Measurements from ENCODE around the gene CDKL2. TPM values are rescaled to one million over a fixed set of nuclear protein-coding genes. Genes with fewer than 3 reads are reported as not detected.
A peak's percentile ranks its signal among the peaks of the same experiment; 100 is the strongest.

CDKL2 gene
- total and polyA plus RNA-seq, 5 donors from 2014 or later = 0.07 to 1.1 (median 0.32) TPM

DNA sequence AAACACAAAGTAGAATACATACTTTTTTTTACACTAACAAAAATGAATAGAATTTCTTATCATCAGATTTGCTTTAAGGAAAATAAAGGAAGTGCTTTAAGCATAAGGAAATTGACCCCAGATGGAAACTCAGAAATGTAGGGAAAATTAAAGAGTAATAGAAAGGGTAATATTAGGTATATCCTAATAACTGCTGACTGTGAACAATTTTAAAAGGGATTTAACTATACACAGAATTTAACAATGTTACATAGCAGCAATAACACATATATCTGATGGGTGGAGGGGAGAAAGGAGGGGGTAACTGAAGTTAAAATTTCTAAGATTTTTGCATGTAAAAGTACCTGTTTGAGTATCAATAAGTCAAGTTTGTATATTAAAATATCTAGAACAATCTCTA, 8.6 kb downstream of the CDKL2 start:
- Histone ChIP-seq H3K9me3 (ENCODE audit: control insufficient read depth in 2 of 2, low read length in 2 of 2) (no peaks in the 10 kb centered on the region), H3K4me3 (ENCODE audit: low read depth, low read length) (no peak overlapping the region), H3K27ac (ENCODE audit: insufficient read depth, low read length, poor library complexity, severe bottlenecking) (no peak overlapping the region), H3K27me3 (ENCODE audit: control insufficient read depth, insufficient read depth, low read length) (no peaks in the 10 kb centered on the region), H3K4me1 (ENCODE audit: control insufficient read depth, insufficient read depth, low read length, poor library complexity, severe bottlenecking) (no peaks in the 10 kb centered on the region), H3K36me3 (ENCODE audit: control insufficient read depth, insufficient read depth, low read length) (no peaks in the 10 kb centered on the region)
- DNase-seq (no peak), ATAC-seq (ENCODE audit: low read depth in 2 of 2) (no peak)
- H3K27me3 Mint-ChIP-seq = no peaks in the 10 kb centered on the region
- H3K36me3 Mint-ChIP-seq = no peaks in the 10 kb centered on the region
- H3K27ac Mint-ChIP-seq = no peak overlapping the region
- no peaks in the 10 kb centered on the region for H3K9me3 Mint-ChIP-seq
- no peaks in the 10 kb centered on the region for H3K4me1 Mint-ChIP-seq
- H3K4me3 Mint-ChIP-seq = no peak overlapping the region

DNA sequence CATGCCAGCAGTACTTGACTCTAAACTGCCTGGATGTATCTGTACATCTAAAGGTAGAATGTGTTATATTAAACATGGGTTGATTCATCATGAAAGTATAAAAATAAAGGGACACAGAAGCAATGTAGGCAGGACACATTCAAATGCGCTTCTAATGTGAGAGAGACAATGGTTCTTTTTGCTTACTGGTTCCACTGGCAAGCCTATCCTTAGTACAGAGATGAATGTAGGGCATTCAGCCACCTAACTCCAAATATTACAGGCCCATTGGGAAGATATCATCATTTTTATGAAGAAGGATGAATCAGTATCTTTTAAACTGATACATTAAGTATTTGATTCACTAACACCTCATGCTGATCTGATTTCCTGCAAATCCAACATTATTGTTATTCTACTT, 18.0 kb downstream of the CDKL2 start:
- peaks cover 9% of the 10 kb centered on the region for H3K27me3 Mint-ChIP-seq
- Histone ChIP-seq H3K4me1 (ENCODE audit: control insufficient read depth, insufficient read depth, low read length, poor library complexity, severe bottlenecking) (no peaks in the 10 kb centered on the region), H3K36me3 (ENCODE audit: control insufficient read depth, insufficient read depth, low read length) (no peaks in the 10 kb centered on the region), H3K4me3 (ENCODE audit: low read depth, low read length) (no peak overlapping the region), H3K27me3 (ENCODE audit: control insufficient read depth, insufficient read depth, low read length) (no peaks in the 10 kb centered on the region), H3K27ac (ENCODE audit: insufficient read depth, low read length, poor library complexity, severe bottlenecking) (no peak overlapping the region), H3K9me3 (ENCODE audit: control insufficient read depth in 2 of 2, low read length in 2 of 2) (no peaks in the 10 kb centered on the region)
- peaks cover 0 to 2% (median 0%) of the 10 kb centered on the region in 7 donors for H3K9me3 Mint-ChIP-seq
- no peaks in the 10 kb centered on the region for H3K4me1 Mint-ChIP-seq
- H3K36me3 Mint-ChIP-seq = peaks cover 3% of the 10 kb centered on the region
- DNase-seq (no peak), ATAC-seq (ENCODE audit: low read depth in 2 of 2) (no peak)
- H3K4me3 Mint-ChIP-seq = no peak overlapping the region
- no peak overlapping the region for H3K27ac Mint-ChIP-seq

DNA sequence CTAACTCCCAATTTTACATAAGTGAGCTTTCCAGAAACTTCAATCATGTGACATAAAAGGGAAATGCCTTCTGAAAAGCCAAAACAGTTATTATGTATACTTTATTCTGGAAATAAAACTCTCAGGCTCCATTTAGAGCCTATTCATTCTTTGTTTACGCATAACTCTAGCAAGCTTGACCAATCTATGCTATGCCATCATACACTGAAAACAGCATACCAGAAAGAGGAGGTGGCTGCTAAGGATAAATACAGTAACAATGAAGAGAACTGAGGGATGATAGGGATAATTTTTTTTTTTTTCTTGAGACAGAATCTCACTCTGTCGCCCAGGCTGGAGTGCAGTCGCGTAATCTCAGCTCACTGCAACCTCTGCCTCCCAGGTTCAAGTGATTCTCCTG, 24.4 kb downstream of the CDKL2 start:
- Mint-ChIP-seq H3K4me3 (no peak overlapping the region), H3K27me3 (no peaks in the 10 kb centered on the region)
- ATAC-seq (ENCODE audit: low read depth in 2 of 2) = no peak

DNA sequence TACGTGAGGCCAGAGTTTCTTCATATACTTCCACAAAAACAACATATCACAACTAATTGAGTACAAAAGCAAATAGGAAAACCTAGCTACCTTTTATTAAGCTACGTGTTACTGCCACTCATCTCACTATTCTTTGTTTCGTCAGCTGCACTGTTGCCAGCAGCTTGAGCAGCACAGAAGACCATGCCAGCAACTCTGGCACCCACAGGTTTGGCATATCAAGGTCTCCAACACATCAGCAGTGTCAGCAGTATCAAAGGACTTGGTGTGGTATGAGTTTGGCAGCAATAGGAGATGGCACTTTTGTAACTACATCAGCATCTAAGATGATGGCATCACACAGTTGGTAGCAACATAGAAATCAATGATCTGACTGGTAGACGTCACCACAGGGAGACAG, 30.7 kb downstream of the CDKL2 start:
- ATAC-seq (ENCODE audit: low read depth in 2 of 2) (no peak), DNase-seq (no peak)
- Histone ChIP-seq H3K36me3 (ENCODE audit: control insufficient read depth, insufficient read depth, low read length) (no peaks in the 10 kb centered on the region), H3K27ac (ENCODE audit: insufficient read depth, low read length, poor library complexity, severe bottlenecking) (no peak overlapping the region), H3K27me3 (ENCODE audit: control insufficient read depth, insufficient read depth, low read length) (no peaks in the 10 kb centered on the region), H3K4me3 (ENCODE audit: low read depth, low read length) (no peak overlapping the region), H3K9me3 (ENCODE audit: control insufficient read depth in 2 of 2, low read length in 2 of 2) (no peaks in the 10 kb centered on the region), H3K4me1 (ENCODE audit: control insufficient read depth, insufficient read depth, low read length, poor library complexity, severe bottlenecking) (no peaks in the 10 kb centered on the region)
- no peaks in the 10 kb centered on the region for H3K9me3 Mint-ChIP-seq
- H3K36me3 Mint-ChIP-seq = peaks cover 3% of the 10 kb centered on the region
- H3K27me3 Mint-ChIP-seq = no peaks in the 10 kb centered on the region
- H3K4me1 Mint-ChIP-seq = peaks cover 0 to 10% (median 5%) of the 10 kb centered on the region in 4 donors
- no peak overlapping the region for H3K4me3 Mint-ChIP-seq
- H3K27ac Mint-ChIP-seq = no peak overlapping the region

More for the DNA sequence above, 24.4 kb downstream of the CDKL2 start:
- Histone ChIP-seq H3K36me3 (ENCODE audit: control insufficient read depth, insufficient read depth, low read length) (no peaks in the 10 kb centered on the region), H3K27ac (ENCODE audit: insufficient read depth, low read length, poor library complexity, severe bottlenecking) (no peak overlapping the region), H3K27me3 (ENCODE audit: control insufficient read depth, insufficient read depth, low read length) (no peaks in the 10 kb centered on the region), H3K4me1 (ENCODE audit: control insufficient read depth, insufficient read depth, low read length, poor library complexity, severe bottlenecking) (no peaks in the 10 kb centered on the region), H3K4me3 (ENCODE audit: low read depth, low read length) (no peak overlapping the region), H3K9me3 (ENCODE audit: control insufficient read depth in 2 of 2, low read length in 2 of 2) (no peaks in the 10 kb centered on the region)
- Mint-ChIP-seq H3K9me3 (peaks cover 0 to 2% (median 0%) of the 10 kb centered on the region in 7 donors), H3K4me1 (peaks cover 0 to 4% (median 0%) of the 10 kb centered on the region in 4 donors), H3K36me3 (peaks cover 3% of the 10 kb centered on the region), H3K27ac (no peak overlapping the region)
- no peak for DNase-seq

DNA sequence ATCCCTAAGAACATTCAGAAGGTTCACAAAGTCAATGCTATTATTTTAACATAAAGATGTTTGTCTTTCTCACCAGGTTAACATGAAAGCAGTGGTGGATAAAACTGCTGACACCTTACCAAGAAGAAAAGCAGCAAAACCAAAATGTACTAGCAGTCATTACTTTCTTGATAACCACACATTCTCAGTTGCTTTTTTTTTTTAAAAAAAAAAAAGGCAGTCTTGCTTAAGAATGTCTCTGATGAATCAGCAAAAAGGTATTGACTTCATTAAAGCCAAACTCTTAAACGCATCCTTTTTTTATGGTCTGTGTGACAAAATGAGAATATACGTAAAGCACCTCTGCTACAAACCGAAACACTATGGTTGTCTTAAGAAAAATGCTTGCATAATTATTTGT, 31.9 kb downstream of the CDKL2 start:
- Mint-ChIP-seq H3K4me1 (peaks cover 0 to 10% (median 5%) of the 10 kb centered on the region in 4 donors), H3K27me3 (no peaks in the 10 kb centered on the region), H3K36me3 (peaks cover 3% of the 10 kb centered on the region), H3K27ac (no peak overlapping the region), H3K9me3 (no peaks in the 10 kb centered on the region), H3K4me3 (peak overlapping the region in 1 of 4 donors; percentile 58)
- no peaks in the 10 kb centered on the region for H3K9me3 ChIP-seq (ENCODE audit: control insufficient read depth in 2 of 2, low read length in 2 of 2)
- no peaks in the 10 kb centered on the region for H3K4me1 ChIP-seq (ENCODE audit: control insufficient read depth, insufficient read depth, low read length, poor library complexity, severe bottlenecking)
- no peak overlapping the region for H3K27ac ChIP-seq (ENCODE audit: insufficient read depth, low read length, poor library complexity, severe bottlenecking)
- H3K36me3 ChIP-seq (ENCODE audit: control insufficient read depth, insufficient read depth, low read length) = no peaks in the 10 kb centered on the region
- ATAC-seq (ENCODE audit: low read depth in 2 of 2) (no peak), DNase-seq (peak in 2 of 3 donors; percentile 8 to 58)
- H3K4me3 ChIP-seq (ENCODE audit: low read depth, low read length) = peak overlapping the region; percentile 6
- H3K27me3 ChIP-seq (ENCODE audit: control insufficient read depth, insufficient read depth, low read length) = no peaks in the 10 kb centered on the region

DNA sequence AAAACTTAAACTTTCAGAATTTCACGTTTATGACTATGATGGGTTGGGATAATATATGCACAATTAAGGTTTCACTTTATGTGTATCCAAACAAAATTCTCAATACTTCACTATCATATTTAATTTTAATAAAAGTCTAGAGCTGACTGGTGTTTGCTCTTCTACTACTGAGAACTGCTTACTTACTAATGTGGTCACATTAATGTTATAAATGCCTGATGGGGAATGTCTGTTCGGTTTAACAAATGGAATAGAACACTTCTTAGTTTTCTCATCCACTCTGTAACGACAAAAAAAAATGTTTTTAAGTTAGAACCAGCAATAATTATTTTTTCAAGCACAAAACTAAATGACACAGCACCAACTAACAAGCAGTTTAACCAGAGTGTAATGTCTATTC, 34.3 kb downstream of the CDKL2 start:
- H3K4me3 ChIP-seq (ENCODE audit: low read depth, low read length) = no peak overlapping the region
- no peaks in the 10 kb centered on the region for H3K9me3 ChIP-seq (ENCODE audit: control insufficient read depth in 2 of 2, low read length in 2 of 2)
- no peaks in the 10 kb centered on the region for H3K36me3 ChIP-seq (ENCODE audit: control insufficient read depth, insufficient read depth, low read length)
- Mint-ChIP-seq H3K4me3 (no peak overlapping the region), H3K27ac (no peak overlapping the region), H3K4me1 (peaks cover 0 to 10% (median 5%) of the 10 kb centered on the region in 4 donors), H3K9me3 (no peaks in the 10 kb centered on the region), H3K27me3 (no peaks in the 10 kb centered on the region), H3K36me3 (peaks cover 3% of the 10 kb centered on the region)
- ATAC-seq (ENCODE audit: low read depth in 2 of 2) (no peak), DNase-seq (no peak)
- H3K27me3 ChIP-seq (ENCODE audit: control insufficient read depth, insufficient read depth, low read length) = no peaks in the 10 kb centered on the region
- H3K27ac ChIP-seq (ENCODE audit: insufficient read depth, low read length, poor library complexity, severe bottlenecking) = no peak overlapping the region
- no peaks in the 10 kb centered on the region for H3K4me1 ChIP-seq (ENCODE audit: control insufficient read depth, insufficient read depth, low read length, poor library complexity, severe bottlenecking)

DNA sequence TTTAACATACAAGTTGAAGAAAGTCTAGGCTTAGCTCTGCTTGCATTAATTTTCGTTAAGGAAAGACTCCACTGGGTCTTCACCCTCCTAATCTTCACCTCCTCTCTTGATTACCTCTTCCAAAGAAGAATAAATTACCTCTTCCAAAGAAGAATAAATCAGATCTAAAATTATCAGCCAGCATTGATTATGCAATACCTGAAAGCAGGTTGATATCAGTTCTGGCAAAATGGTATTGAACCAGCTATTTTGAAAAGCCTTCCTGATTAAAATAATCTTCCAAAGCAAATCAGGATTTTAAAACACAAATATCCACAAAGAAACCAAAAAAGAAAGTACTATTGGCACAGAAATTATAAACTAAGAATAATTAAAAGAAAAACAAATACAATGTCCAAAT, 36.9 kb downstream of the CDKL2 start:
- H3K27ac ChIP-seq (ENCODE audit: insufficient read depth, low read length, poor library complexity, severe bottlenecking) = no peak overlapping the region
- no peaks in the 10 kb centered on the region for H3K9me3 ChIP-seq (ENCODE audit: control insufficient read depth in 2 of 2, low read length in 2 of 2)
- DNase-seq = no peak
- H3K9me3 Mint-ChIP-seq = no peaks in the 10 kb centered on the region
- H3K27me3 Mint-ChIP-seq = no peaks in the 10 kb centered on the region
- no peaks in the 10 kb centered on the region for H3K27me3 ChIP-seq (ENCODE audit: control insufficient read depth, insufficient read depth, low read length)
- no peak overlapping the region for H3K4me3 Mint-ChIP-seq
- H3K27ac Mint-ChIP-seq = no peak overlapping the region
- H3K4me1 ChIP-seq (ENCODE audit: control insufficient read depth, insufficient read depth, low read length, poor library complexity, severe bottlenecking) = no peaks in the 10 kb centered on the region
- no peaks in the 10 kb centered on the region for H3K36me3 Mint-ChIP-seq
- H3K36me3 ChIP-seq (ENCODE audit: control insufficient read depth, insufficient read depth, low read length) = no peaks in the 10 kb centered on the region
- no peak overlapping the region for H3K4me3 ChIP-seq (ENCODE audit: low read depth, low read length)
- H3K4me1 Mint-ChIP-seq = peaks cover 0 to 4% (median under 1%) of the 10 kb centered on the region in 4 donors
- ATAC-seq (ENCODE audit: low read depth in 2 of 2) = no peak

DNA sequence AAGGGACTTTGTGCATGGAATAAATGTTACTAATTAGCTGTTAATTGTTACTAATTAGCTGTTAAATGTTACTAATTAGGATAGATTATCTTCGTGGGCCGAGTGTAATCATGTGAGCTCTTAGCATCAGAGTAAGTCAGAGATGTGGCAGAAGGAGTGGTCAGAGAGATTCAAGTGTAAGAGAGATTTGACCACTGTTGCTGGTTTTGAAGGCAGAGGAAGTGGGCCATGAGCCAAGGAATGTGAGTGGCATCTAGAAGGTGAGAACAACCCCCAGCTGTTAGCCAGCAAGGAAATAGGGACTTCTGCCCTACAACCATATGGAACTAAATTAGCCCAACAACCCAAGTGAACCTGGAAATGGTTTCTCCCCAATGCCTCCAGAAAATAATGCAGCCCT, 46.3 kb downstream of the CDKL2 start:
- Histone ChIP-seq H3K36me3 (ENCODE audit: control insufficient read depth, insufficient read depth, low read length) (no peaks in the 10 kb centered on the region), H3K9me3 (ENCODE audit: control insufficient read depth in 2 of 2, low read length in 2 of 2) (peaks cover 0 to 4% of the 10 kb centered on the region in 2 experiments), H3K4me3 (ENCODE audit: low read depth, low read length) (no peak overlapping the region), H3K4me1 (ENCODE audit: control insufficient read depth, insufficient read depth, low read length, poor library complexity, severe bottlenecking) (no peaks in the 10 kb centered on the region), H3K27ac (ENCODE audit: insufficient read depth, low read length, poor library complexity, severe bottlenecking) (no peak overlapping the region), H3K27me3 (ENCODE audit: control insufficient read depth, insufficient read depth, low read length) (peaks cover 13% of the 10 kb centered on the region)
- DNase-seq = no peak
- Mint-ChIP-seq H3K27ac (no peak overlapping the region), H3K27me3 (peaks cover 20% of the 10 kb centered on the region), H3K9me3 (peaks cover 0 to 5% (median 3%) of the 10 kb centered on the region in 7 donors), H3K4me3 (no peak overlapping the region), H3K4me1 (no peaks in the 10 kb centered on the region), H3K36me3 (no peaks in the 10 kb centered on the region)
- no peak for ATAC-seq (ENCODE audit: low read depth in 2 of 2)

All from CD4-positive, CD25-positive, alpha-beta regulatory T cell (primary cell).